Measurements from ENCODE around the gene ARMC5.

- TF ChIP-seq CTCF (conservative IDR thresholded peaks at IDR 0.05) (no peak), ZFX (IDR thresholded peaks at IDR 0.05) (no peak)
Observed at GRCh38 chr16:31423241-31423640, 36.1 kb upstream of the ARMC5 start.
